NCI-H2227 (cell line): Measurements from ENCODE around the gene AMDHD2.
"Not testable (repeated sequence)": the region's sequence is repeated elsewhere in the genome, so short reads cannot be mapped to it uniquely, and the experiment has no call there.

ENCODE experiments used
- DNase-seq: peaks from one replicate; lab custom pipeline; 2025; ENCODE audit not compliant: unreplicated experiment; lab: John Stamatoyannopoulos, UW

Gene AMDHD2

GRCh38 chr16:2567506-2567905 is 47.3 kb downstream of the AMDHD2 start:
- DNase-seq: not testable (repeated sequence)

- not testable (repeated sequence) for DNase-seq
Measured at GRCh38 chr16:2568573-2568972, 48.4 kb downstream of the AMDHD2 start.

- not testable (repeated sequence) for DNase-seq
Measured at GRCh38 chr16:2572704-2573103, 52.5 kb downstream of the AMDHD2 start.

- not testable (repeated sequence) for DNase-seq
Measured at GRCh38 chr16:2575839-2576238, 55.7 kb downstream of the AMDHD2 start.

GRCh38 chr16:2577044-2577443 is 56.9 kb downstream of the AMDHD2 start:
- not testable (repeated sequence) for DNase-seq

GRCh38 chr16:2578905-2579304 is 58.7 kb downstream of the AMDHD2 start:
- not testable (repeated sequence) for DNase-seq

GRCh38 chr16:2580143-2580542 is 60.0 kb downstream of the AMDHD2 start:
- DNase-seq: not testable (repeated sequence)

GRCh38 chr16:2580818-2581217 is 60.6 kb downstream of the AMDHD2 start:
- not testable (repeated sequence) for DNase-seq
